ENCODE measurements around the gene UHMK1.

DNA sequence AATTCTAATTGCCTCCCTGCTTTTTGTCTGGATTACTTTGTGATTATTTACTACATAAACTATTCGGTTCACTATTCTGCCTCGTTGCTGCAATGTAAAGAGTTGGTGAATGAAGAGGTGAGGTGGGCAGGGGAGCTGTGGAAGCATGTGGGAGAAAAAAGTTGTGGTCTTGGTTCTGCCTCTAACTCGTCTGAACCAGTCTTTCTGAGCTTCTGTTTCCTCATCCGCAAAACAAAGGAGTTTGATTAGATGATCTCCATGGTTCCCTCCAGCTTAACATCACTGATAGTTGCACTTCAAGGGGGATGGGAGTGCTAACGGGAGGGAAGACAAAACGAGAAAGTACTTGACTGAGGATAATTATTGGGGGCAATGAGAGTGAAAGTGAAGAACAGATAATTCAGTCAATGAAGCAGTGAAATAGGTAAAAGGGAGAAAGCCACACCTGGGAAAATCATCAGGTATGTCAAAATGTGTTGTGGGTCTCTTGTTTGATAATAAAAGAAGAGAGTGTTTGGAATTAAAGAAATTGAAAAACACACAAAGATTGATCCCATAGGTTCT, 26.2 kb upstream of the UHMK1 start:
- TF ChIP-seq POLR2A (IDR thresholded peaks at IDR 0.05; ENCODE audit: low read depth, low read length), result no peak
- no peak for TF ChIP-seq SPI1 (IDR thresholded peaks at IDR 0.05; ENCODE audit: low read depth, low read length)
- no peak for TF ChIP-seq TAF1 (IDR thresholded peaks at IDR 0.05; ENCODE audit: low read depth, low read length)
- no peak for TF ChIP-seq POLR2AphosphoS5 (IDR thresholded peaks at IDR 0.05; ENCODE audit: low read depth, low read length)
- TF ChIP-seq PAX5 (IDR thresholded peaks at IDR 0.05; ENCODE audit: insufficient read depth, low read length, severe bottlenecking), result no peak

Data from GM12891 (cell line).